ENCODE measurements around the gene SMAD7. TPM values are rescaled to one million over a fixed set of nuclear protein-coding genes. Genes with fewer than 3 reads are reported as not detected.

The SMAD7 gene
- total and polyA plus RNA-seq, 2 experiments from 2014 or later, result 11.8 to 29.8 TPM

GRCh38 chr18:48888773-48889080 lies 62.0 kb downstream of the SMAD7 start:
- Mint-ChIP-seq H3K36me3 (ENCODE audit: low read depth) (no peaks in the 10 kb centered on the region; the same call in 2 of the 3 replicates), H3K27me3 (ENCODE audit: insufficient read depth, low read depth, poor library complexity) (peaks cover 10% of the 10 kb centered on the region), H3K4me1 (peaks cover 29% of the 10 kb centered on the region), H3K9me3 (no peaks in the 10 kb centered on the region; the same call in 2 of the 3 replicates), H3K27ac (no peak overlapping the region), H3K4me3 (no peak overlapping the region)
- no peaks in the 10 kb centered on the region for H3K36me3 ChIP-seq (ENCODE audit: insufficient read depth)
- DNase-seq (ENCODE audit: low spot score), result no peak
- no peaks in the 10 kb centered on the region for H4K20me1 ChIP-seq (replicated peaks; ENCODE audit: insufficient read depth)
- TF ChIP-seq CREB1 (CRISPR knock-in tag; IDR thresholded peaks at IDR 0.05; ENCODE audit: low read depth) (no peak), EZH2 (IDR thresholded peaks at IDR 0.05; ENCODE audit: low read depth, unreplicated experiment) (no peak), ZNF462 (CRISPR knock-in tag; IDR thresholded peaks at IDR 0.05) (no peak), JUNB (IDR thresholded peaks at IDR 0.05; ENCODE audit: unreplicated experiment) (no peak), ZNF114 (CRISPR knock-in tag; IDR thresholded peaks at IDR 0.05) (no peak), POLR2AphosphoS5 (IDR thresholded peaks at IDR 0.05; ENCODE audit: low read depth) (no peak), NANOG (IDR thresholded peaks at IDR 0.05; ENCODE audit: borderline replicate concordance) (no peak), ZNF331 (CRISPR knock-in tag; IDR thresholded peaks at IDR 0.05; ENCODE audit: low read depth) (no peak), STAT1 (IDR thresholded peaks at IDR 0.05; ENCODE audit: unreplicated experiment) (no peak), CTCF (conservative IDR thresholded peaks at IDR 0.05; ENCODE audit: low read depth in 2 of 2) (no peak), ETS1 (IDR thresholded peaks at IDR 0.05) (no peak), EZH2phosphoT487 (IDR thresholded peaks at IDR 0.05; ENCODE audit: unreplicated experiment) (no peak)
- TF ChIP-seq, protein P1, sequence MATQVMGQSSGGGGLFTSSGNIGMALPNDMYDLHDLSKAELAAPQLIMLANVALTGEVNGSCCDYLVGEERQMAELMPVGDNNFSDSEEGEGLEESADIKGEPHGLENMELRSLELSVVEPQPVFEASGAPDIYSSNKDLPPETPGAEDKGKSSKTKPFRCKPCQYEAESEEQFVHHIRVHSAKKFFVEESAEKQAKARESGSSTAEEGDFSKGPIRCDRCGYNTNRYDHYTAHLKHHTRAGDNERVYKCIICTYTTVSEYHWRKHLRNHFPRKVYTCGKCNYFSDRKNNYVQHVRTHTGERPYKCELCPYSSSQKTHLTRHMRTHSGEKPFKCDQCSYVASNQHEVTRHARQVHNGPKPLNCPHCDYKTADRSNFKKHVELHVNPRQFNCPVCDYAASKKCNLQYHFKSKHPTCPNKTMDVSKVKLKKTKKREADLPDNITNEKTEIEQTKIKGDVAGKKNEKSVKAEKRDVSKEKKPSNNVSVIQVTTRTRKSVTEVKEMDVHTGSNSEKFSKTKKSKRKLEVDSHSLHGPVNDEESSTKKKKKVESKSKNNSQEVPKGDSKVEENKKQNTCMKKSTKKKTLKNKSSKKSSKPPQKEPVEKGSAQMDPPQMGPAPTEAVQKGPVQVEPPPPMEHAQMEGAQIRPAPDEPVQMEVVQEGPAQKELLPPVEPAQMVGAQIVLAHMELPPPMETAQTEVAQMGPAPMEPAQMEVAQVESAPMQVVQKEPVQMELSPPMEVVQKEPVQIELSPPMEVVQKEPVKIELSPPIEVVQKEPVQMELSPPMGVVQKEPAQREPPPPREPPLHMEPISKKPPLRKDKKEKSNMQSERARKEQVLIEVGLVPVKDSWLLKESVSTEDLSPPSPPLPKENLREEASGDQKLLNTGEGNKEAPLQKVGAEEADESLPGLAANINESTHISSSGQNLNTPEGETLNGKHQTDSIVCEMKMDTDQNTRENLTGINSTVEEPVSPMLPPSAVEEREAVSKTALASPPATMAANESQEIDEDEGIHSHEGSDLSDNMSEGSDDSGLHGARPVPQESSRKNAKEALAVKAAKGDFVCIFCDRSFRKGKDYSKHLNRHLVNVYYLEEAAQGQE (IDR thresholded peaks at IDR 0.05; ENCODE audit: unreplicated experiment), result no peak
- no peaks in the 10 kb centered on the region for H3F3A ChIP-seq (replicated peaks; ENCODE audit: low read depth)
- no peak overlapping the region for H3K4me3 ChIP-seq
- H2AFZ ChIP-seq, result 0 out of 2 replicates have a peak overlapping the region, but pooled peaks have one; percentile 52
- H3K4me2 ChIP-seq, result peak overlapping the region; percentile 48; the same call in 1 of the 2 replicates
- H3K4me1 ChIP-seq (ENCODE audit: insufficient read depth), result peaks cover 11% of the 10 kb centered on the region
- no peak for ATAC-seq
- H3K27me3 ChIP-seq (ENCODE audit: insufficient read depth), result no peaks in the 10 kb centered on the region
- H3K27ac ChIP-seq (ENCODE audit: low read depth), result no peak overlapping the region
- H3K79me2 ChIP-seq (replicated peaks; ENCODE audit: insufficient read depth), result no peaks in the 10 kb centered on the region
- no peaks in the 10 kb centered on the region for H3K9me2 ChIP-seq (ENCODE audit: insufficient read depth)
